EL (cell line): ENCODE measurements around the gene AK8.
"Not testable (repeated sequence)": the region's sequence is repeated elsewhere in the genome, so short reads cannot be mapped to it uniquely, and the experiment has no call there.

Experiments used
- DNase-seq: peaks from one replicate; pipeline ENCODE4 v3.0.0-alpha.2; 2016

Gene AK8

GRCh38 chr9:132795511-132796303, 82.4 kb downstream of the AK8 start:
- no peak for DNase-seq

GRCh38 chr9:132794730-132795380, 83.2 kb downstream of the AK8 start:
- no peak for DNase-seq

- no peak for DNase-seq
These were observed 84.2 kb downstream of the AK8 start for GRCh38 chr9:132793606-132794580.

GRCh38 chr9:132792547-132792946, 85.5 kb downstream of the AK8 start:
- no peak for DNase-seq

GRCh38 chr9:132791699-132792240, 86.3 kb downstream of the AK8 start:
- DNase-seq = no peak

- DNase-seq = no peak
These were observed 88.4 kb downstream of the AK8 start for GRCh38 chr9:132789719-132790118.

GRCh38 chr9:132788378-132788777, 89.7 kb downstream of the AK8 start:
- DNase-seq = no peak

- no peak for DNase-seq
These were observed 90.3 kb downstream of the AK8 start for GRCh38 chr9:132787748-132788159.

- DNase-seq = no peak
These were observed 93.7 kb downstream of the AK8 start for GRCh38 chr9:132784286-132784830.

- no peak for DNase-seq
These were observed 95.1 kb downstream of the AK8 start for GRCh38 chr9:132783006-132783405.

GRCh38 chr9:132782037-132782436, 96.0 kb downstream of the AK8 start:
- no peak for DNase-seq

- no peak for DNase-seq
These were observed 97.7 kb downstream of the AK8 start for GRCh38 chr9:132780230-132781007.

GRCh38 chr9:132776891-132777290, 101.2 kb downstream of the AK8 start:
- no peak for DNase-seq

- DNase-seq = no peak
These were observed 101.8 kb downstream of the AK8 start for GRCh38 chr9:132776268-132776667.

- no peak for DNase-seq
These were observed 102.4 kb downstream of the AK8 start for GRCh38 chr9:132775720-132776119.

GRCh38 chr9:132774886-132775285, 103.2 kb downstream of the AK8 start:
- no peak for DNase-seq

GRCh38 chr9:132773764-132774339, 104.2 kb downstream of the AK8 start:
- no peak for DNase-seq

GRCh38 chr9:132773093-132773492, 105.0 kb downstream of the AK8 start:
- no peak for DNase-seq

- not testable (repeated sequence) for DNase-seq
These were observed 106.3 kb downstream of the AK8 start for GRCh38 chr9:132771752-132772151.

GRCh38 chr9:132770770-132771310, 107.2 kb downstream of the AK8 start:
- DNase-seq = no peak
